Body of pancreas (tissue), 4 donors: ENCODE measurements around the gene FOXI2. TPM values are rescaled to one million over a fixed set of nuclear protein-coding genes. Genes with fewer than 3 reads are reported as not detected.

ENCODE experiments used
- ATAC-seq: fragments of 150-250 bp; one replicate; pipeline ENCODE4 v1.9.1; 2016
- DNase-seq, 4 donors: peaks; one replicate each; pipeline ENCODE4 v3.0.0-alpha.2; 2019
- H3K27ac ChIP-seq, 4 donors: fragments of 200-600 bp; sonication (generic); 1 replicate in 3 of 4; 2 replicates in 1 of 4; pipeline versions ENCODE4 v1.5.1 to v1.6.1; 2016 to 2019; ENCODE audit warnings: mild to moderate bottlenecking in 1 of 4, mixed read lengths in 1 of 4, moderate library complexity in 1 of 4
- H3K27me3 ChIP-seq, 2 donors: fragments of 200-600 bp; sonication (generic); one replicate each; pipeline ENCODE4 v1.6.0; 2016; ENCODE audit warnings: mild to moderate bottlenecking in 1 of 2
- H3K36me3 ChIP-seq, 2 donors: fragments of 200-600 bp; sonication (generic); replicated peaks in 1 of 2; 2 replicates each; pipeline ENCODE4 v1.5.1; 2016; ENCODE audit warnings: low read depth in 2 of 2; ENCODE audit not compliant: insufficient read depth in 1 of 2
- H3K4me1 ChIP-seq: fragments of 200-600 bp; sonication (generic); one replicate; pipeline ENCODE4 v1.6.0; 2016
- H3K4me3 ChIP-seq, 2 donors: fragments of 200-600 bp; sonication (generic); 1 replicate in 1 of 2; 2 replicates in 1 of 2; pipeline ENCODE4 v1.5.1; 2016 to 2019
- H3K9me3 ChIP-seq, 3 donors: fragments of 200-600 bp; sonication (generic); 1 replicate in 2 of 3; 2 replicates in 1 of 3; pipeline ENCODE4 v1.5.1; 2016
- CTCF ChIP-seq, 7 experiments: fragments of 450-650 bp in 4 of 7; fragments of 200-600 bp in 3 of 7; sonication (generic) in 3 of 7; IDR thresholded peaks; one replicate each; pipeline ENCODE4 v1.5.1; 2016 to 2019; ENCODE audit warnings: antibody characterized with exemption in 7 of 7
- POLR2A ChIP-seq, 3 donors: fragments of 450-650 bp; IDR thresholded peaks; one replicate each; pipeline ENCODE4 v1.6.1; 2016; ENCODE audit warnings: antibody characterized with exemption in 3 of 3, mild to moderate bottlenecking in 2 of 3
- WGBS, 2 donors: methylation state at CpG; one replicate each; pipeline ENCODE4 v1.1.5; 2017; 5-methylcytosine and 5-hydroxymethylcytosine counted together
- intact Hi-C: fragments of 100-400 bp; cut with DNase I; formaldehyde crosslinking; loops from one replicate; pipeline ENCODE4 v1.15.1; 2023
- total RNA-seq, 2 donors: library from RNA; depleted of rRNA; stranded (reverse); fragments of >200 nt; gene quantifications; one replicate each; pipeline ENCODE4 v1.1.0, GENCODE V29; 2016

FOXI2 gene
- total RNA-seq, 2 donors from 2014 or later: not detected

GRCh38 chr10:127720142-127720541 is 16.8 kb upstream of the FOXI2 start:
- ATAC-seq (no peak), DNase-seq (no peak)
- TF ChIP-seq POLR2A (IDR thresholded peaks at IDR 0.05): no peak
- no peak for TF ChIP-seq CTCF (IDR thresholded peaks at IDR 0.05)
- 38 to 45% methylated on average over 3 to 4 of the region's 4 CpGs for WGBS, 2 donors
- intact Hi-C loops: no loop called here
- no peaks in the 10 kb centered on the region for H3K9me3 ChIP-seq
- H3K36me3 ChIP-seq: no peaks in the 10 kb centered on the region
- H3K4me1 ChIP-seq: no peaks in the 10 kb centered on the region
- H3K27ac ChIP-seq: no peak overlapping the region
- H3K27me3 ChIP-seq: no peaks in the 10 kb centered on the region
- no peak overlapping the region for H3K4me3 ChIP-seq

- Histone ChIP-seq H3K27me3 (no peaks in the 10 kb centered on the region), H3K9me3 (no peaks in the 10 kb centered on the region), H3K4me3 (no peak overlapping the region), H3K27ac (no peak overlapping the region), H3K36me3 (no peaks in the 10 kb centered on the region), H3K4me1 (no peaks in the 10 kb centered on the region)
- no peak for ATAC-seq
- WGBS, 2 donors: 54 to 69% methylated on average over 3 of the region's 3 CpGs
- intact Hi-C loops: no loop called here
- DNase-seq: no peak
- TF ChIP-seq CTCF (IDR thresholded peaks at IDR 0.05) (no peak), POLR2A (IDR thresholded peaks at IDR 0.05) (no peak)
These were observed 16.1 kb upstream of the FOXI2 start for GRCh38 chr10:127720903-127721302.

GRCh38 chr10:127734753-127735152 is 2.2 kb upstream of the FOXI2 start:
- no peak for ATAC-seq
- no peak overlapping the region for H3K4me3 ChIP-seq
- peaks cover 25% of the 10 kb centered on the region for H3K4me1 ChIP-seq
- peaks cover 0 to 17% of the 10 kb centered on the region in 2 donors for H3K27me3 ChIP-seq
- intact Hi-C loops: no loop called here
- H3K36me3 ChIP-seq: no peaks in the 10 kb centered on the region
- no peak overlapping the region for H3K27ac ChIP-seq
- TF ChIP-seq POLR2A (IDR thresholded peaks at IDR 0.05): no peak
- no peak for TF ChIP-seq CTCF (IDR thresholded peaks at IDR 0.05)
- no peak for DNase-seq
- 7 to 8% methylated on average over 3 to 11 of the region's 11 CpGs for WGBS, 2 donors
- H3K9me3 ChIP-seq: no peaks in the 10 kb centered on the region

GRCh38 chr10:127735156-127735555 is 1.8 kb upstream of the FOXI2 start:
- no peaks in the 10 kb centered on the region for H3K9me3 ChIP-seq
- no peaks in the 10 kb centered on the region for H3K36me3 ChIP-seq
- 6 to 7% methylated on average over 12 to 13 of the region's 13 CpGs for WGBS, 2 donors
- no peak overlapping the region for H3K4me3 ChIP-seq
- DNase-seq (no peak), ATAC-seq (no peak)
- H3K27me3 ChIP-seq: peaks cover 0 to 17% of the 10 kb centered on the region in 2 donors
- peaks cover 25% of the 10 kb centered on the region for H3K4me1 ChIP-seq
- H3K27ac ChIP-seq: no peak overlapping the region
- intact Hi-C loops: no loop called here
- TF ChIP-seq CTCF (IDR thresholded peaks at IDR 0.05) (no peak), POLR2A (IDR thresholded peaks at IDR 0.05) (no peak)

- no peaks in the 10 kb centered on the region for H3K9me3 ChIP-seq
- no peak for TF ChIP-seq CTCF (IDR thresholded peaks at IDR 0.05)
- DNase-seq (no peak), ATAC-seq (no peak)
- intact Hi-C loops: no loop called here
- 4 to 6% methylated on average over 12 to 24 of the region's 24 CpGs for WGBS, 2 donors
- H3K27ac ChIP-seq: no peak overlapping the region
- peaks cover 25% of the 10 kb centered on the region for H3K4me1 ChIP-seq
- H3K4me3 ChIP-seq: no peak overlapping the region
- H3K27me3 ChIP-seq: peaks cover 0 to 17% of the 10 kb centered on the region in 2 donors
- H3K36me3 ChIP-seq: no peaks in the 10 kb centered on the region
These were observed 1.2 kb upstream of the FOXI2 start for GRCh38 chr10:127735723-127736221.
